Lower leg skin (tissue), 4 donors: Measurements from ENCODE around the gene TSPO. TPM values are rescaled to one million over a fixed set of nuclear protein-coding genes. Genes with fewer than 3 reads are reported as not detected.

Experiments
- DNase-seq, 2 donors: peaks; one replicate each; pipeline ENCODE4 v3.0.0-alpha.2; 2019; ENCODE audit warnings: low spot score in 2 of 2
- H3K4me3 ChIP-seq: fragments of 200-600 bp; sonication (generic); 2 replicates; pipeline ENCODE4 v1.5.1; 2017; ENCODE audit warnings: mild to moderate bottlenecking, low read depth; ENCODE audit not compliant: poor library complexity, severe bottlenecking
- CTCF ChIP-seq, 3 donors: fragments of 450-650 bp; IDR thresholded peaks; one replicate each; pipeline ENCODE4 v1.5.1; 2016; ENCODE audit warnings: antibody characterized with exemption in 3 of 3, mild to moderate bottlenecking in 3 of 3, moderate library complexity in 2 of 3
- POLR2A ChIP-seq, 2 donors: fragments of 450-650 bp; IDR thresholded peaks; one replicate each; pipeline ENCODE4 v1.6.1; 2016 to 2017; ENCODE audit warnings: antibody characterized with exemption in 2 of 2, mild to moderate bottlenecking in 1 of 2, moderate library complexity in 1 of 2
- WGBS, 2 donors: methylation state at CpG; one replicate each; pipeline ENCODE4 v1.1.5; 2018; 5-methylcytosine and 5-hydroxymethylcytosine counted together
- intact Hi-C: fragments of 100-400 bp; cut with DNase I; formaldehyde crosslinking; loops from one replicate; pipeline ENCODE4 v1.15.0; 2023; ENCODE audit warnings: low total_unique reads
- total RNA-seq, 4 donors: library from RNA; depleted of rRNA; stranded (reverse); fragments of >200 nt; gene quantifications; one replicate each; pipeline ENCODE4 v1.1.0, GENCODE V29; 2016

Gene TSPO
- total RNA-seq, 4 donors from 2014 or later, result 695 to 923 (median 775) TPM

GRCh38 chr22:43110444-43110926, 40.9 kb upstream of the TSPO start, which contains the start of gene BIK:
Gene BIK, plus strand, starts transcription at chr22:43110750. Its CDS starts 13,273 bp downstream, at chr22:43124023.
- TF ChIP-seq CTCF (IDR thresholded peaks at IDR 0.05) (no peak), POLR2A (IDR thresholded peaks at IDR 0.05) (no peak)
- intact Hi-C loops, result no loop called here
- 0% methylated on average over 21 of the region's 49 CpGs for WGBS, 2 donors
- no peak for DNase-seq
- H3K4me3 ChIP-seq, result peak within 1 kb of the TSS; percentile 28

- TF ChIP-seq POLR2A (IDR thresholded peaks at IDR 0.05) (no peak), CTCF (IDR thresholded peaks at IDR 0.05) (no peak)
These were observed 40.3 kb upstream of the TSPO start for GRCh38 chr22:43110927-43111623.

GRCh38 chr22:43113526-43114251, 37.7 kb upstream of the TSPO start:
- H3K4me3 ChIP-seq, result no peak overlapping the region
- 59 to 60% methylated on average over 13 of the region's 13 CpGs for WGBS, 2 donors
- TF ChIP-seq POLR2A (IDR thresholded peaks at IDR 0.05) (no peak), CTCF (IDR thresholded peaks at IDR 0.05) (no peak)
- intact Hi-C loops, result no loop called here
- no peak for DNase-seq

More at GRCh38 chr22:43110927-43111623, 40.3 kb upstream of the TSPO start:
- WGBS, 2 donors, result 5 to 6% methylated on average over 26 to 38 of the region's 86 CpGs
- H3K4me3 ChIP-seq, result peak overlapping the region; percentile 28
- DNase-seq, result no peak
- intact Hi-C loops, result no loop called here

- no peak for DNase-seq
- WGBS, 2 donors, result 49 to 52% methylated on average over 5 of the region's 5 CpGs
These were observed 36.4 kb upstream of the TSPO start for GRCh38 chr22:43114958-43115357.

GRCh38 chr22:43116932-43117331, 34.4 kb upstream of the TSPO start:
- no peak for DNase-seq
- no peak overlapping the region for H3K4me3 ChIP-seq
- TF ChIP-seq CTCF (IDR thresholded peaks at IDR 0.05), result no peak
- no peak for TF ChIP-seq POLR2A (IDR thresholded peaks at IDR 0.05)
- WGBS, 2 donors, result 90 to 91% methylated on average over 7 of the region's 7 CpGs
- intact Hi-C loops, result no loop called here

More at GRCh38 chr22:43114958-43115357, 36.4 kb upstream of the TSPO start:
- no peak for TF ChIP-seq POLR2A (IDR thresholded peaks at IDR 0.05)
- TF ChIP-seq CTCF (IDR thresholded peaks at IDR 0.05), result no peak
- no peak overlapping the region for H3K4me3 ChIP-seq
- intact Hi-C loops, result no loop called here
